Stimulated activated effector memory CD8-positive, alpha-beta T cell treated with anti-CD3 and anti-CD28 coated beads, Interleukin-12 subunit alpha, Interleukin-12 subunit beta, amount 100 ng/mL, for 72 hours (primary cell): Measurements from ENCODE around the gene TRIM77.
A peak's percentile ranks its signal among the peaks of the same experiment; 100 is the strongest.
"Not testable (repeated sequence)": the region's sequence is repeated elsewhere in the genome, so short reads cannot be mapped to it uniquely, and the experiment has no call there.

Experiments
- ATAC-seq: fragments of 150-1000 bp; cut with Tn5 transposase; 2 replicates; pipeline ENCODE4 v1.10.0; 2021
- DNase-seq, 2 donors: peaks; one replicate each; pipeline ENCODE4 v3.0.0; 2021 to 2022; ENCODE audit warnings: low spot score in 2 of 2
- H3K27ac Mint-ChIP-seq: one replicate; pipeline ENCODE4 v1.8.0; 2022; ENCODE audit warnings: mild to moderate bottlenecking, mixed read lengths
- H3K36me3 Mint-ChIP-seq: one replicate; pipeline ENCODE4 v1.8.0; 2022; ENCODE audit warnings: mild to moderate bottlenecking, mixed read lengths
- H3K4me1 Mint-ChIP-seq: one replicate; pipeline ENCODE4 v1.8.0; 2022; ENCODE audit warnings: mixed read lengths
- H3K4me3 Mint-ChIP-seq: one replicate; pipeline ENCODE4 v1.8.0; 2022; ENCODE audit warnings: mild to moderate bottlenecking, mixed read lengths
- H3K9me3 Mint-ChIP-seq: one replicate; pipeline ENCODE4 v1.8.0; 2022; ENCODE audit warnings: mixed read lengths

Gene TRIM77

GRCh38 chr11:89709999-89710398, at the start of gene TRIM77:
Gene TRIM77 (plus strand): TSS chr11:89710299. CDS start chr11:89710299, 0 bp downstream.
- not testable (repeated sequence) for ATAC-seq, H3K4me3 Mint-ChIP-seq, DNase-seq, H3K4me1 Mint-ChIP-seq, H3K36me3 Mint-ChIP-seq, H3K27ac Mint-ChIP-seq
- H3K9me3 Mint-ChIP-seq = peaks cover 20% of the 10 kb centered on the region

- H3K4me3 Mint-ChIP-seq = no peak overlapping the region
- no peaks in the 10 kb centered on the region for H3K4me1 Mint-ChIP-seq
- no peak for ATAC-seq
- H3K27ac Mint-ChIP-seq = no peak overlapping the region
- H3K36me3 Mint-ChIP-seq = no peaks in the 10 kb centered on the region
- H3K9me3 Mint-ChIP-seq = peaks cover 10% of the 10 kb centered on the region
- no peak for DNase-seq
Measured at GRCh38 chr11:89667001-89667400, 43.1 kb upstream of the TRIM77 start.

DNA sequence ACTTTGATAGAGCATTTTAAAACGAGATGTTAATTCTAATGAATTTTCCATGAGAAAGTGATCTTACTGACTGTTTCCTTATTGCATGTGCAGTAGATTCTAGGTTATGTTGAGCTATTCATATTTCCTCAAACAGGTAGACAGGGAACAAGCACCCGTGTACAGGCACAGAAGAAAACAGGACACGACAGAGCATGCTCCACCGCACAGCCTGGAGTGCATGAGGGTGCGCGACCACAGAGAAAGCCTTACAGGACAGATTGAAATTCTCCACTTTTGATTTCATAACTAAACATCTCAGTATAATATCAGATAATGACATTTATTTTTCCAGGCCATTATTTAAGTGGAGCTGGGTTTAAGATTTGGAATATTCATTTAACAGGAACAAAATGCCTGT, 41.9 kb upstream of the TRIM77 start:
- not testable (repeated sequence) for H3K4me3 Mint-ChIP-seq, H3K4me1 Mint-ChIP-seq, H3K9me3 Mint-ChIP-seq, H3K27ac Mint-ChIP-seq, DNase-seq, H3K36me3 Mint-ChIP-seq, ATAC-seq

GRCh38 chr11:89669586-89669985, 40.5 kb upstream of the TRIM77 start:
- not testable (repeated sequence) for ATAC-seq, H3K4me3 Mint-ChIP-seq, H3K36me3 Mint-ChIP-seq, H3K9me3 Mint-ChIP-seq, H3K27ac Mint-ChIP-seq, H3K4me1 Mint-ChIP-seq, DNase-seq

- H3K27ac Mint-ChIP-seq, DNase-seq, H3K4me1 Mint-ChIP-seq, H3K4me3 Mint-ChIP-seq, H3K36me3 Mint-ChIP-seq, ATAC-seq, H3K9me3 Mint-ChIP-seq: not testable (repeated sequence)
Measured at GRCh38 chr11:89669993-89670669, 40.0 kb upstream of the TRIM77 start.

GRCh38 chr11:89672547-89672946, 37.6 kb upstream of the TRIM77 start:
- DNase-seq, H3K36me3 Mint-ChIP-seq, H3K4me3 Mint-ChIP-seq, H3K9me3 Mint-ChIP-seq, ATAC-seq, H3K4me1 Mint-ChIP-seq, H3K27ac Mint-ChIP-seq: not testable (repeated sequence)

DNA sequence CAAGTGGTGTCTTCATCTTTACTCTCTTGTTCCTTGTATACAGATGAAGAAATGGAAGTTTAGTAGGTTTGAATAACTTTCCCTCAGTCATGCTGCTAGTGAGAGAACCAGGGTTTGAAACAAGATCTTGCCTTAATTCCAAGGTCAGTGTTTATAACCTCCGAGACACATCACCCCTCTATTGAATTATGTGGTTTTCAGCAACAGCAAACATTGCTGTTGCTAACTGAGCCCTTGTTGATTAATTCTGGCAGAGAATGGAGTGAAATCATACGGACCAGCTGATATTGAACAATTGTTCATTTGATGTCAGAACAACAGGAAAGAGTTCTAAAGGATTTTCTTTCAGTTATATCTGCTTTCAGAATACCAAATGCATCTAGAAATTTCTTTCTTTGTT, 36.7 kb upstream of the TRIM77 start:
- H3K4me3 Mint-ChIP-seq, H3K4me1 Mint-ChIP-seq, H3K27ac Mint-ChIP-seq, H3K36me3 Mint-ChIP-seq, DNase-seq, ATAC-seq, H3K9me3 Mint-ChIP-seq: not testable (repeated sequence)

GRCh38 chr11:89675383-89675782, 34.7 kb upstream of the TRIM77 start:
- H3K4me3 Mint-ChIP-seq, H3K9me3 Mint-ChIP-seq, H3K36me3 Mint-ChIP-seq, ATAC-seq, H3K27ac Mint-ChIP-seq, DNase-seq, H3K4me1 Mint-ChIP-seq: not testable (repeated sequence)

DNA sequence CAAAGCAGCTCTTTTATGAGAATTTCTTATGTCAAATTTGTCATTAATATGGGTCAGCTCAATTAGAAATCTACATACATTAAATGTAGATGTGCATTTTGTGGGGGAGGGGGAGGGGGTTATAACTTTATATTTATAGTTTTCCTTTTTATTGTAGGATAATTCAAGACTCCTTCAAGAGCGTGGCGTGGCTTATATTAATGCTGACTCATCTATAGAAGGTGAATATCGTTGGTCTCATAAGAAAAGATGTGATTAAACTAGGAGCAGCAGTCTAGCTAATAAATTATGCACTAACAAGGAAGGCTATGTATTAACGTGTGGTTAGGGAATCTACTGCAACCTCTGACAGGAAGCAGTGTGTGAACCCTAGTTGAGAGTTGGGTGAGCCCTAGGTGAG, 34.2 kb upstream of the TRIM77 start:
- H3K36me3 Mint-ChIP-seq, ATAC-seq, H3K9me3 Mint-ChIP-seq, H3K4me3 Mint-ChIP-seq, H3K4me1 Mint-ChIP-seq, H3K27ac Mint-ChIP-seq, DNase-seq: not testable (repeated sequence)

DNA sequence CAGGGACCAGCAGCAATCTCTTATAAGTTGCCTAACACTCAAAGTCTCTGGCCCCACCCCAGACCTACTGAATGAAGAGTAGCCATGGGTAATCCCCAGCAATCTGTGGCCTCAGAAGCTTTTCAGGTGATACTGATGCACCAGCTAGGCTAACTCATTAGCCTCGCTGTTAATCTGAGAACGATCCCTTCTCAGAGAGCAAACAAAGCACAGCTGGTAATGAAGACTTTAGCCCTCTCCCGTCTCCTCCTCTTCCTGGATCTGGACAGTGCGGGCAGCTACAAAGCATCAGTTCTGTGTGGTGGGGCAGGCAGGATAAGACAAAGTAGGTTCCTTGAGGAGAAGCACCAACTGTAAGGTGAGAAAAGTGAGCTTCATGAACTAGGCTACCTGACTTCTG, 3.0 kb upstream of the TRIM77 start:
- H3K4me3 Mint-ChIP-seq, ATAC-seq, DNase-seq, H3K27ac Mint-ChIP-seq, H3K4me1 Mint-ChIP-seq, H3K36me3 Mint-ChIP-seq: not testable (repeated sequence)
- H3K9me3 Mint-ChIP-seq = peaks cover 16% of the 10 kb centered on the region

DNA sequence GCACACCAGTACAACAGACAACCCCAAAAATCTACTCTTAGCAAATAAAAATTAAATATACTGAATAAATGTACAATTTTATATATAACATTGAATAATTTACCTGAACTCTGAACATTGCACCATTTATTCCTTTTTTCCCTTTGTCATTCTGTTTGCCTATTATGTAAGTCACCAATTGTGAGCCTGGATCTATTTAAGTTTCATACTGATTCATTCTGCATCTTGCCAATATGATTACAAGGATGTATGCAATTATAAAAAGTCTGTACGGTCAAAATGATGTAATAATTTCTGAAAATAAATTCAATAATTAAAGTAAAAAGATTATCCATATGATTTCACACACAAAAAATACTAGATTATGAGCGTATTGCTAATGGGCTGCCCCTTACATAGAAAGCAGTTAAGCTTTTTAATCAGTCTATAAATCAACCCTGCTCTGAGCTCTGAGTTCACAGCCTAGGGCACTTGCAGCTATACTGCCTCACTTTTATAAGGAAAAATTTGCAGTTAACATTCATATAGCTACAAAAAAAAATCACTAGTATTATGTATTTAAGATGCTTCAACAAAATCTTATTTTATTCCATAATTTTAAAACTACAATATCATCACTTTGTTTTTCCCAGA, 14.9 kb downstream of the TRIM77 start:
- H3K27ac Mint-ChIP-seq, H3K4me1 Mint-ChIP-seq, DNase-seq, H3K4me3 Mint-ChIP-seq, ATAC-seq, H3K36me3 Mint-ChIP-seq, H3K9me3 Mint-ChIP-seq: not testable (repeated sequence)

- ATAC-seq = peak; percentile 21
- H3K4me3 Mint-ChIP-seq, DNase-seq, H3K9me3 Mint-ChIP-seq, H3K36me3 Mint-ChIP-seq, H3K4me1 Mint-ChIP-seq, H3K27ac Mint-ChIP-seq: not testable (repeated sequence)
Measured at GRCh38 chr11:89730215-89730614, 20.1 kb downstream of the TRIM77 start.

GRCh38 chr11:89736566-89736965, 26.5 kb downstream of the TRIM77 start:
- DNase-seq = no peak
- H3K4me1 Mint-ChIP-seq = no peaks in the 10 kb centered on the region
- no peak for ATAC-seq
- no peaks in the 10 kb centered on the region for H3K9me3 Mint-ChIP-seq
- H3K36me3 Mint-ChIP-seq = no peaks in the 10 kb centered on the region
- no peak overlapping the region for H3K27ac Mint-ChIP-seq
- no peak overlapping the region for H3K4me3 Mint-ChIP-seq

GRCh38 chr11:89737116-89737515, 27.0 kb downstream of the TRIM77 start:
- H3K36me3 Mint-ChIP-seq = no peaks in the 10 kb centered on the region
- DNase-seq (no peak), ATAC-seq (no peak)
- no peaks in the 10 kb centered on the region for H3K4me1 Mint-ChIP-seq
- H3K4me3 Mint-ChIP-seq = no peak overlapping the region
- H3K9me3 Mint-ChIP-seq = no peaks in the 10 kb centered on the region
- no peak overlapping the region for H3K27ac Mint-ChIP-seq

- not testable (repeated sequence) for ATAC-seq, H3K9me3 Mint-ChIP-seq
Measured at GRCh38 chr11:89741406-89741805, 31.3 kb downstream of the TRIM77 start.

GRCh38 chr11:89744158-89744557, 34.1 kb downstream of the TRIM77 start:
- H3K27ac Mint-ChIP-seq, H3K9me3 Mint-ChIP-seq, ATAC-seq, H3K36me3 Mint-ChIP-seq, H3K4me3 Mint-ChIP-seq, DNase-seq, H3K4me1 Mint-ChIP-seq: not testable (repeated sequence)

More at GRCh38 chr11:89741406-89741805, 31.3 kb downstream of the TRIM77 start:
- not testable (repeated sequence) for H3K4me3 Mint-ChIP-seq, H3K4me1 Mint-ChIP-seq, DNase-seq, H3K36me3 Mint-ChIP-seq, H3K27ac Mint-ChIP-seq
